Epithelial cell of prostate (primary cell): ENCODE results near the gene CLPSL1.

Experiments
- DNase-seq: peaks from one replicate; pipeline ENCODE4 v3.0.0-alpha.2; 2011; ENCODE audit warnings: low read depth, low spot score
- H3K27ac ChIP-seq: fragments of 450-650 bp; 2 replicates; pipeline ENCODE4 v1.5.1; 2017; ENCODE audit warnings: mild to moderate bottlenecking

Gene CLPSL1

GRCh38 chr6:35794536-35795452 is 14.0 kb downstream of the CLPSL1 start:
- no peak for DNase-seq

GRCh38 chr6:35795453-35796071 is 14.7 kb downstream of the CLPSL1 start:
- H3K27ac ChIP-seq = no peak overlapping the region
- DNase-seq = no peak

More at GRCh38 chr6:35794536-35795452, 14.0 kb downstream of the CLPSL1 start:
- no peak overlapping the region for H3K27ac ChIP-seq

GRCh38 chr6:35796236-35796635 is 15.4 kb downstream of the CLPSL1 start:
- no peak overlapping the region for H3K27ac ChIP-seq
- DNase-seq = no peak

- no peak overlapping the region for H3K27ac ChIP-seq
- no peak for DNase-seq
Measured at GRCh38 chr6:35797837-35798526, 17.2 kb downstream of the CLPSL1 start.

- DNase-seq = no peak
Measured at GRCh38 chr6:35798706-35799105, 17.9 kb downstream of the CLPSL1 start.

GRCh38 chr6:35801148-35801547 is 20.3 kb downstream of the CLPSL1 start:
- no peak for DNase-seq
- no peak overlapping the region for H3K27ac ChIP-seq

More at GRCh38 chr6:35798706-35799105, 17.9 kb downstream of the CLPSL1 start:
- no peak overlapping the region for H3K27ac ChIP-seq

- no peak for DNase-seq
Measured at GRCh38 chr6:35804996-35805736, 24.3 kb downstream of the CLPSL1 start, which contains the start of gene LHFPL5. TSS of gene LHFPL5 (plus strand) at chr6:35805352. CDS start at chr6:35805671, 319 bp downstream.

GRCh38 chr6:35808688-35809087 is 27.9 kb downstream of the CLPSL1 start:
- no peak for DNase-seq
- H3K27ac ChIP-seq = no peak overlapping the region

More at GRCh38 chr6:35804996-35805736, 24.3 kb downstream of the CLPSL1 start, which contains the start of gene LHFPL5:
- no peak within 1 kb of the TSS for H3K27ac ChIP-seq

- H3K27ac ChIP-seq = no peak overlapping the region
- DNase-seq = no peak
Measured at GRCh38 chr6:35809809-35810208, 29.0 kb downstream of the CLPSL1 start.

GRCh38 chr6:35810971-35811698 is 30.3 kb downstream of the CLPSL1 start:
- peak; percentile 96 for DNase-seq
- peak overlapping the region; percentile 79 for H3K27ac ChIP-seq

GRCh38 chr6:35811699-35811995 is 30.8 kb downstream of the CLPSL1 start:
- peak overlapping the region; percentile 79 for H3K27ac ChIP-seq
- no peak for DNase-seq

- no peak for DNase-seq
- H3K27ac ChIP-seq = no peak overlapping the region
Measured at GRCh38 chr6:35817515-35817914, 36.7 kb downstream of the CLPSL1 start.

GRCh38 chr6:35823601-35824000 is 42.8 kb downstream of the CLPSL1 start:
- DNase-seq = no peak
- H3K27ac ChIP-seq = no peak overlapping the region

GRCh38 chr6:35824552-35825192 is 43.9 kb downstream of the CLPSL1 start:
- no peak overlapping the region for H3K27ac ChIP-seq
- DNase-seq = no peak

GRCh38 chr6:35829306-35829705 is 48.5 kb downstream of the CLPSL1 start:
- no peak for DNase-seq
- no peak overlapping the region for H3K27ac ChIP-seq

- DNase-seq = no peak
Measured at GRCh38 chr6:35831257-35832007, 50.6 kb downstream of the CLPSL1 start.

GRCh38 chr6:35833536-35833935 is 52.7 kb downstream of the CLPSL1 start:
- DNase-seq = no peak
- no peak overlapping the region for H3K27ac ChIP-seq

More at GRCh38 chr6:35831257-35832007, 50.6 kb downstream of the CLPSL1 start:
- H3K27ac ChIP-seq = no peak overlapping the region
